ENCODE measurements around the gene ZBTB40.

The ZBTB40 gene

GRCh38 chr1:22526677-22527076, 75.0 kb downstream of the ZBTB40 start:
- Histone ChIP-seq H3K9ac (ENCODE audit: low read length) (no peak overlapping the region), H3K9me3 (ENCODE audit: insufficient read depth, low read length) (no peaks in the 10 kb centered on the region), H3K4me3 (ENCODE audit: insufficient read depth, low read length, poor library complexity, severe bottlenecking) (no peak overlapping the region), H3F3A (ENCODE audit: insufficient read depth) (no peaks in the 10 kb centered on the region), H3K4me2 (ENCODE audit: low read depth, low read length, poor library complexity, severe bottlenecking) (no peak overlapping the region), H2AFZ (ENCODE audit: low read depth, low read length, severe bottlenecking) (no peak overlapping the region), H3K27ac (ENCODE audit: low read depth, low read length) (no peak overlapping the region), H3K9me2 (replicated peaks; ENCODE audit: insufficient read depth, low read length) (no peaks in the 10 kb centered on the region), H4K20me1 (ENCODE audit: low read depth, low read length) (no peaks in the 10 kb centered on the region), H3K27me3 (ENCODE audit: low read length) (no peaks in the 10 kb centered on the region), H3K79me2 (ENCODE audit: insufficient read depth, low read length) (no peaks in the 10 kb centered on the region), H3K36me3 (ENCODE audit: low read length) (no peaks in the 10 kb centered on the region)
- TF ChIP-seq EZH2phosphoT487 (conservative IDR thresholded peaks at IDR 0.05; ENCODE audit: low read length) (no peak), CTCF (IDR thresholded peaks at IDR 0.05; ENCODE audit: insufficient read depth, low read length, poor library complexity, severe bottlenecking) (no peak)

- Histone ChIP-seq H3K9ac (ENCODE audit: low read length) (no peak overlapping the region), H3K27ac (ENCODE audit: low read depth, low read length) (no peak overlapping the region), H3K9me3 (ENCODE audit: insufficient read depth, low read length) (no peaks in the 10 kb centered on the region), H3K4me3 (ENCODE audit: insufficient read depth, low read length, poor library complexity, severe bottlenecking) (no peak overlapping the region), H3K4me2 (ENCODE audit: low read depth, low read length, poor library complexity, severe bottlenecking) (no peak overlapping the region), H2AFZ (ENCODE audit: low read depth, low read length, severe bottlenecking) (no peak overlapping the region), H3F3A (ENCODE audit: insufficient read depth) (no peaks in the 10 kb centered on the region), H3K79me2 (ENCODE audit: insufficient read depth, low read length) (no peaks in the 10 kb centered on the region), H4K20me1 (ENCODE audit: low read depth, low read length) (no peaks in the 10 kb centered on the region), H3K27me3 (ENCODE audit: low read length) (no peaks in the 10 kb centered on the region), H3K36me3 (ENCODE audit: low read length) (no peaks in the 10 kb centered on the region), H3K9me2 (replicated peaks; ENCODE audit: insufficient read depth, low read length) (no peaks in the 10 kb centered on the region)
- TF ChIP-seq EZH2phosphoT487 (conservative IDR thresholded peaks at IDR 0.05; ENCODE audit: low read length): no peak
These were observed 75.5 kb downstream of the ZBTB40 start for GRCh38 chr1:22527122-22527521.

- Histone ChIP-seq H3K9ac (ENCODE audit: low read length) (no peak overlapping the region), H4K20me1 (ENCODE audit: low read depth, low read length) (no peaks in the 10 kb centered on the region), H3F3A (ENCODE audit: insufficient read depth) (no peaks in the 10 kb centered on the region), H3K36me3 (ENCODE audit: low read length) (no peaks in the 10 kb centered on the region), H2AFZ (ENCODE audit: low read depth, low read length, severe bottlenecking) (no peak overlapping the region), H3K79me2 (ENCODE audit: insufficient read depth, low read length) (no peaks in the 10 kb centered on the region), H3K9me3 (ENCODE audit: insufficient read depth, low read length) (no peaks in the 10 kb centered on the region), H3K4me2 (ENCODE audit: low read depth, low read length, poor library complexity, severe bottlenecking) (no peak overlapping the region), H3K4me3 (ENCODE audit: insufficient read depth, low read length, poor library complexity, severe bottlenecking) (no peak overlapping the region), H3K27ac (ENCODE audit: low read depth, low read length) (no peak overlapping the region), H3K27me3 (ENCODE audit: low read length) (no peaks in the 10 kb centered on the region), H3K9me2 (replicated peaks; ENCODE audit: insufficient read depth, low read length) (no peaks in the 10 kb centered on the region)
- no peak for TF ChIP-seq EZH2phosphoT487 (conservative IDR thresholded peaks at IDR 0.05; ENCODE audit: low read length)
- TF ChIP-seq CTCF (IDR thresholded peaks at IDR 0.05; ENCODE audit: insufficient read depth, low read length, poor library complexity, severe bottlenecking): no peak
These were observed 76.1 kb downstream of the ZBTB40 start for GRCh38 chr1:22527555-22528296.

GRCh38 chr1:22528451-22528850, 76.8 kb downstream of the ZBTB40 start:
- TF ChIP-seq EZH2phosphoT487 (conservative IDR thresholded peaks at IDR 0.05; ENCODE audit: low read length): no peak
- no peak for TF ChIP-seq CTCF (IDR thresholded peaks at IDR 0.05; ENCODE audit: insufficient read depth, low read length, poor library complexity, severe bottlenecking)

More at GRCh38 chr1:22528451-22528850, 76.8 kb downstream of the ZBTB40 start:
- H3K9ac ChIP-seq (ENCODE audit: low read length): no peak overlapping the region
- H3K9me2 ChIP-seq (replicated peaks; ENCODE audit: insufficient read depth, low read length): no peaks in the 10 kb centered on the region
- H3K79me2 ChIP-seq (ENCODE audit: insufficient read depth, low read length): no peaks in the 10 kb centered on the region
- H3K36me3 ChIP-seq (ENCODE audit: low read length): no peaks in the 10 kb centered on the region
- no peak overlapping the region for H2AFZ ChIP-seq (ENCODE audit: low read depth, low read length, severe bottlenecking)
- no peaks in the 10 kb centered on the region for H4K20me1 ChIP-seq (ENCODE audit: low read depth, low read length)
- H3K27me3 ChIP-seq (ENCODE audit: low read length): no peaks in the 10 kb centered on the region
- H3K27ac ChIP-seq (ENCODE audit: low read depth, low read length): no peak overlapping the region
- no peak overlapping the region for H3K4me3 ChIP-seq (ENCODE audit: insufficient read depth, low read length, poor library complexity, severe bottlenecking)
- no peaks in the 10 kb centered on the region for H3F3A ChIP-seq (ENCODE audit: insufficient read depth)
- H3K4me2 ChIP-seq (ENCODE audit: low read depth, low read length, poor library complexity, severe bottlenecking): no peak overlapping the region
- no peaks in the 10 kb centered on the region for H3K9me3 ChIP-seq (ENCODE audit: insufficient read depth, low read length)
